Glomerular visceral epithelial cell (primary cell): ENCODE results near the gene UACA.
A peak's percentile ranks its signal among the peaks of the same experiment; 100 is the strongest.

ENCODE experiments used
- DNase-seq: peaks from one replicate; pipeline ENCODE4 v3.0.0-alpha.2; 2016; ENCODE audit errors: extremely low spot score

UACA gene

GRCh38 chr15:70783041-70783440 lies 19.7 kb upstream of the UACA start:
- no peak for DNase-seq

GRCh38 chr15:70781236-70781635 lies 17.9 kb upstream of the UACA start:
- no peak for DNase-seq

- DNase-seq: peak; percentile 32
Observed at GRCh38 chr15:70778258-70779076, 15.1 kb upstream of the UACA start.

GRCh38 chr15:70777170-70777926 lies 14.0 kb upstream of the UACA start:
- no peak for DNase-seq

GRCh38 chr15:70775160-70775559 lies 11.8 kb upstream of the UACA start:
- DNase-seq: peak; percentile 68

- no peak for DNase-seq
Observed at GRCh38 chr15:70772402-70772801, 9.0 kb upstream of the UACA start.

- DNase-seq: no peak
Observed at GRCh38 chr15:70770863-70771262, 7.5 kb upstream of the UACA start.

- DNase-seq: no peak
Observed at GRCh38 chr15:70768257-70768883, 5.0 kb upstream of the UACA start.

- DNase-seq: no peak
Observed at GRCh38 chr15:70767667-70768066, 4.3 kb upstream of the UACA start.

- DNase-seq: no peak
Observed at GRCh38 chr15:70766597-70766996, 3.2 kb upstream of the UACA start.

GRCh38 chr15:70765504-70766281 lies 2.3 kb upstream of the UACA start:
- no peak for DNase-seq

GRCh38 chr15:70763950-70764730 lies 782 bp upstream of the UACA start:
- DNase-seq: no peak

- peak; percentile 55 for DNase-seq
Observed at GRCh38 chr15:70762469-70763119, 764 bp downstream of the UACA start.

- no peak for DNase-seq
Observed at GRCh38 chr15:70761931-70762468, 1.4 kb downstream of the UACA start.

- no peak for DNase-seq
Observed at GRCh38 chr15:70761046-70761445, 2.3 kb downstream of the UACA start.

GRCh38 chr15:70758790-70759462 lies 4.4 kb downstream of the UACA start:
- DNase-seq: no peak

- no peak for DNase-seq
Observed at GRCh38 chr15:70757627-70758026, 5.7 kb downstream of the UACA start.

GRCh38 chr15:70754862-70755261 lies 8.5 kb downstream of the UACA start:
- no peak for DNase-seq

GRCh38 chr15:70753101-70753829 lies 10.1 kb downstream of the UACA start:
- no peak for DNase-seq
